Activated naive CD4-positive, alpha-beta T cell treated with anti-CD3 and anti-CD28 coated beads for 36 hours (primary cell): ENCODE measurements around the gene NUCKS1. TPM values are rescaled to one million over a fixed set of nuclear protein-coding genes. Genes with fewer than 3 reads are reported as not detected.

Experiments
- CTCF ChIA-PET: fragments of 350-600 bp; sonication (Branson Sonifier 250); formaldehyde crosslinking; loops from one replicate; lab custom pipeline; 2021; ENCODE audit warnings: antibody characterized with exemption; lab: Charles Lee
- DNase-seq: peaks from one replicate; pipeline ENCODE4 v3.0.0-alpha.2; 2020
- H3K27ac Mint-ChIP-seq: one replicate; pipeline ENCODE4 v1.8.0; 2021; ENCODE audit warnings: mild to moderate bottlenecking, mixed read lengths
- H3K27me3 Mint-ChIP-seq: one replicate; pipeline ENCODE4 v1.8.0; 2021; ENCODE audit warnings: low read depth, mixed read lengths
- H3K36me3 Mint-ChIP-seq: one replicate; pipeline ENCODE4 v1.8.0; 2021; ENCODE audit warnings: low read depth, mixed read lengths
- H3K4me1 Mint-ChIP-seq: one replicate; pipeline ENCODE4 v1.8.0; 2021; ENCODE audit warnings: low read depth, mixed read lengths
- H3K4me3 Mint-ChIP-seq: one replicate; pipeline ENCODE4 v1.8.0; 2021; ENCODE audit warnings: mild to moderate bottlenecking, moderate library complexity, mixed read lengths
- H3K9me3 Mint-ChIP-seq: one replicate; pipeline ENCODE4 v1.8.0; 2021; ENCODE audit warnings: mixed read lengths
- intact Hi-C: fragments of 100-400 bp; cut with micrococcal nuclease; formaldehyde crosslinking; loops from one replicate; pipeline ENCODE4 v1.15.1; 2023
- total RNA-seq, 2 experiments: library from RNA; stranded (reverse); gene quantifications; one replicate each; pipeline ENCODE4 v1.2.3, GENCODE V29; 2021

The NUCKS1 gene
- total RNA-seq, 2 experiments from 2014 or later = 215 to 218 TPM

DNA sequence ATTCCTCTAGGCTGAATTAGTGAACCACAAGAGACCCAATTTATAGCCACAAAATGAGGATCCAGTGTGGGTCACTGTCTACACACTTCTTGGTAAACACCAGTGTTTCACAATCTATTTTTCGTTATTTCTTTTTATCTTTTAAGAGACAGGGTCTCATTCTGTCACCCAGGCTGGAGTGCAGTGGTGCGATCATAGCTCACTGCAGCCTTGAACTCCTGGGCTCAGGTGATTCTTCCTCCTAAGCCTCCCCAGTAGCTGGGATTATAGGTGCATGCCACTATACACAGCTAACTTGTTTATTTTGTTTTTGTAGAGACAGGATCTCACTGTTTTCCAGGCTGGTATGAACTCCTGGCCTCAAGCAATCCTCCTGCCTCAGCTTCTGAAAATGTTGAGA lies 40.3 kb downstream of the NUCKS1 start:
- Mint-ChIP-seq H3K4me1 (peaks cover 17% of the 10 kb centered on the region), H3K36me3 (peaks cover 6% of the 10 kb centered on the region), H3K9me3 (no peaks in the 10 kb centered on the region), H3K4me3 (no peak overlapping the region), H3K27ac (no peak overlapping the region), H3K27me3 (no peaks in the 10 kb centered on the region)
- CTCF ChIA-PET = interaction anchor here (0.7 to 14.1 kb wide), 16 partner anchors 15 to 279 kb away, joined by 3 to 243 read pairs (median 5); partner anchors contain the start of gene ELK4
- DNase-seq = no peak
- intact Hi-C loops = loop anchor here (2.0 kb wide), 4 partner anchors 29 to 73 kb away; partner anchors contain the start of genes RAB29 and SLC45A3

GRCh38 chr1:205709059-205709398 lies 41.0 kb downstream of the NUCKS1 start:
- Mint-ChIP-seq H3K9me3 (no peaks in the 10 kb centered on the region), H3K36me3 (peaks cover 6% of the 10 kb centered on the region), H3K4me1 (peaks cover 17% of the 10 kb centered on the region), H3K4me3 (no peak overlapping the region), H3K27ac (no peak overlapping the region), H3K27me3 (no peaks in the 10 kb centered on the region)
- intact Hi-C loops = no loop called here
- DNase-seq = no peak
- CTCF ChIA-PET = interaction anchor here (0.8 to 14.1 kb wide), 11 partner anchors 16 to 278 kb away, joined by 3 to 243 read pairs (median 4); partner anchors contain the start of gene ELK4

DNA sequence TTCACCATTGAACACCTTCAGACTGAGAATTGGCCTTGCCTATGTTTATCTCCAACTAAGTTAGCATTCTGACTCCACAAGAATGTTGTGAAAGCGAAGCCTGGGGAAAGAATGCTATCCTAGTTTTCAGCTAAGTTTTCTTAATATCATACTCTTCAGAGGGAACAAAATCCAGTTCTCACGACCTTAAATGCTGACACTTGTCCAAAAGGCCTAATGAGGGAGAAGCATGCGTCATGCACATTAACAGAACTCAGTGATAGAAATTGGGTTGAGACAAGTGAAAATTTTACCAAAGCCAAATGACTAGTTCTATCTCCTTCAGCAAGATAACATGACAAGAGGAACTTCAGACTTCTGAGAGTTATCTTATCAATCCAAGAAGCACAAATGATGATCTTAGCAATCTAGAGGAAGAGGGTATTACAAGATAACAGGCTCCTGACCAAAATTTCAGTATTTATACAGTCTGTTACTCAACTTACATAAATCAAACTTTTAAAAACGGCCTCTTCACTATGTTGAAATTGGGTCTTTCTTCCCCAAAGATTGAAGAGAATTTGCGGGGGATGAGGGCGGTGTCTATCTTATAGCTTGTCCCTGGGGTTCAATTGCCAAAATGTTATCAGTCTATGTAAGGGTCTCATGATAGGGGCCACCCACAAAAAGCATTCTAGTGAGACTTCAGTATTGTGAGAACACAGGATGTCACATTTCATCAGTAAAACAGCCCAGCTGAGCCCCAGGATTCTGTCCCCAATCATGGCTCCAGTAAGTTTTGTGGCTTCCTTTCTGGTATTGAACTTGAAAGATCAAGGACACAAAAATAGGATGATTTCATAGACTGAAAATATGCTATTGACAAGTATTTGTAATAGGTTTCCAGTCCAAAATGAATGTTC lies 43.1 kb downstream of the NUCKS1 start:
- Mint-ChIP-seq H3K9me3 (no peaks in the 10 kb centered on the region), H3K27me3 (no peaks in the 10 kb centered on the region), H3K36me3 (peaks cover 6% of the 10 kb centered on the region), H3K4me1 (peaks cover 17% of the 10 kb centered on the region), H3K27ac (no peak overlapping the region), H3K4me3 (no peak overlapping the region)
- no peak for DNase-seq
- intact Hi-C loops = no loop called here
- CTCF ChIA-PET = interaction anchor here (14.1 kb wide), 1 partner anchor 49 kb away, joined by 243 read pairs; no protein-coding TSS in a partner anchor

GRCh38 chr1:205704903-205705302 lies 45.1 kb downstream of the NUCKS1 start:
- Mint-ChIP-seq H3K27ac (no peak overlapping the region), H3K4me1 (peaks cover 4% of the 10 kb centered on the region), H3K9me3 (no peaks in the 10 kb centered on the region), H3K27me3 (no peaks in the 10 kb centered on the region), H3K4me3 (no peak overlapping the region), H3K36me3 (peaks cover 4% of the 10 kb centered on the region)
- intact Hi-C loops = no loop called here
- CTCF ChIA-PET = interaction anchor here (14.1 kb wide), 1 partner anchor 47 kb away, joined by 243 read pairs; no protein-coding TSS in a partner anchor
- no peak for DNase-seq

DNA sequence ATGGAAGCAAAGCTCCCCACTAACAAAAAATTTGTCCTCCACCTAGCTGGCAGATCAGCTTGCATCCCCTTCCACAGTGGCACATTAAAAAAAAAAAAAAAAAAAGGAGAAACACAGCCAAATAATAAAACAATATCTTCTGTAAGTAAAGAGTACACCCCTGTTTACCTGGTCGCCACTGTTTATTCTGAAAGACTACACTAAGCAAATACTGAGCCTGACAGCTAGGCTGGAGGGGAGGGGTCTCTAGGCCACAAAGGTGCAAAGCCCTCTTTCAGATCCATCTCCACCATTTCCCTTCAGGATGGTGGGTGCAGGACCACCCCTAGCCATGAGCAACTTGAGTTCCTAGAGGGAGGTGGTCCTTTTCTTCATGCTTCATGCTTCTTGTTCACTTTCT lies 46.9 kb downstream of the NUCKS1 start:
- H3K36me3 Mint-ChIP-seq = peaks cover 2% of the 10 kb centered on the region
- CTCF ChIA-PET = interaction anchor here (0.7 to 14.1 kb wide), 6 partner anchors 9 to 274 kb away, joined by 3 to 243 read pairs (median 4); no protein-coding TSS in a partner anchor
- no peak overlapping the region for H3K27ac Mint-ChIP-seq
- H3K9me3 Mint-ChIP-seq = no peaks in the 10 kb centered on the region
- DNase-seq = no peak
- H3K27me3 Mint-ChIP-seq = no peaks in the 10 kb centered on the region
- intact Hi-C loops = no loop called here
- H3K4me1 Mint-ChIP-seq = peaks cover 4% of the 10 kb centered on the region
- no peak overlapping the region for H3K4me3 Mint-ChIP-seq

DNA sequence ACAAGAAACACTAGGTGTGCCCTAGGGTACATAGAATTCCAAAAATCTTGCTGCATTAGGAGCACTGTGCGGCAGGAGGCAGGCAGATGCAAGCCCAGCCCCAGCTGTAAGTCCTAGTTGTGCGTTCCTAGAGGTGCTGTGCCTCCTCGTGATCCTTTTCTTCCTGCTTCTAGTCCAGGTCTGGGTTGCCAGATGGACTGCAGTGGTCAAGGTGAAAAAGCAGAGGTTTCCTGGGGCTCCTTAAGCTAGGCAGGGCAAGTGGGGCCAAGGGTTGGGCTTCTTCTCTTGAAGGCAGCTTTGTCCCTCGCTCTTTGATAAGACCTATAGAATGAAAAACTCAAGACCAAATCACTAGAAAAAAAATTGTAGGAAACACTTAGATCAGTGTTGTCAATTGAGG lies 48.1 kb downstream of the NUCKS1 start:
- H3K4me1 Mint-ChIP-seq = peaks cover 4% of the 10 kb centered on the region
- no peak overlapping the region for H3K4me3 Mint-ChIP-seq
- no peak overlapping the region for H3K27ac Mint-ChIP-seq
- peaks cover 4% of the 10 kb centered on the region for H3K27me3 Mint-ChIP-seq
- no peaks in the 10 kb centered on the region for H3K9me3 Mint-ChIP-seq
- intact Hi-C loops = no loop called here
- H3K36me3 Mint-ChIP-seq = peaks cover 2% of the 10 kb centered on the region
- CTCF ChIA-PET = interaction anchor here (0.6 to 14.1 kb wide), 4 partner anchors 10 to 86 kb away, joined by 4 to 243 read pairs (median 7); no protein-coding TSS in a partner anchor
- DNase-seq = no peak

DNA sequence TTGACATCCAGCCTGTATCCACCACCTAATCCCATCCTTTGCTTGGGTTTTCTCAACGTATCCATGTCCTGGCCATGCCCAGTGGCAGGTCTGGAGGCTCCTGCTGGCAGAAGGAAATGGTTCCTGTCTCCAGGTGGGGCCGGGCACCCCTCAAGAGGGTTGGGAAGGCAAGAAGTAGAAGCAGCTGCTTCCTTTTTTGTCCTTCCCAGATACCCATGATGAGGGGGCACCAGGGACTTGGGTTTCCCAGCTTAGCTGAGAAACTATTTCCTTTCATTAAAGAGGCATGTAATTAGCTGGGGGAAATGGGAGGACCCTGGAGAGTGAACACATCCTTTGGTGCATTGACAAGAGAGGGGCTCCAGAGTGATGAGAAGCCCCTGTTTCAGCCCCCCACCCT lies 48.6 kb downstream of the NUCKS1 start:
- intact Hi-C loops = no loop called here
- DNase-seq = no peak
- Mint-ChIP-seq H3K4me3 (no peak overlapping the region), H3K36me3 (peaks cover 2% of the 10 kb centered on the region), H3K9me3 (no peaks in the 10 kb centered on the region), H3K27me3 (peaks cover 6% of the 10 kb centered on the region), H3K27ac (no peak overlapping the region), H3K4me1 (peaks cover 4% of the 10 kb centered on the region)
- CTCF ChIA-PET = interaction anchor here (0.6 to 2.4 kb wide), 2 partner anchors 43 to 87 kb away, joined by 5 to 9 read pairs; no protein-coding TSS in a partner anchor

DNA sequence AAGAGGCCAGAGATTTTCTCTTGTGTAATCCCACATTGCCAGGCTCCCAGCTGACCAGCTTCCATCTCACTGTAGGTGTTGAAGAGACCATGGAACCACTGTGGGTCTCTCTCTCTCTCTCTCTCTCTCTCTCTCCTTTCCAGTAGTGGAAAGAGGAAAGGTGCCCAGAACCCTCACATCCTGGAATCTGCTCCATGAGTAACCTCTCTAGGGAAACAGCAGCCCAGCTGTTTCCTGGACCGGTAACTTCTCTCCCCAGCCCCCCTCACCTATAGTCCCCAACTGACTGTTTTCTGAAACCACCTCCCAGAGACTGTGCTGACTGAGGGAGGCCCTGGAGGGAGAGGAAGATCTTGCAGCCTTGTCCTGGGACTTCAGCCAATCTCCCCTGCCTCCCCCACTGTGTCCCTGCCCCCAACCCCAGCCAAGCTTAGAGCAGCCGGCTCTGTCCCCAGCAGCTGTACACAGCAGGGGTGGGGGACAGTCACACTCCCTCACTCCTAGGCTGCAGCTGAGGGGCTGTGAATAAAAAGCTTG lies 49.0 kb downstream of the NUCKS1 start:
- intact Hi-C loops = no loop called here
- peaks cover 4% of the 10 kb centered on the region for H3K4me1 Mint-ChIP-seq
- CTCF ChIA-PET = interaction anchor here (2.4 kb wide), 1 partner anchor 42 kb away, joined by 9 read pairs; no protein-coding TSS in a partner anchor

DNA sequence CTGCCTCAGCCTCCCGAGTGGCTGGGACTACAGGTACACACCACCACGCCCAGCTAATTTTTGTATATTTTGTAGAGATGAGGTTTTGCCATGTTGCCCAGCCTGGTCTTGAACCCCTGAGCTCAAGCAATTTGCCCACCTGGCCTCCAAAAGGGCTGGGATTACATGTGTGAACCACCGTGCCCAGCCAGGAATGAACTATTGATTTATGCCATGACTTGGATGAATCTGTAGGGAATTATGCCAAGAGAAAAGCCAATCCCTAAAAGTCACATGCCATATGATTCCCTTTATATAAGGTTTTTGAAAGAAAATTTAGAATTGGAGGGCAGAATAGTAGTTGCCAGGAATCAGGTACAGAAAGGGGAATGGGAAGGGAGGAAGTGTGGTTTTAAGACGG lies 50.6 kb downstream of the NUCKS1 start:
- Mint-ChIP-seq H3K4me3 (no peak overlapping the region), H3K9me3 (no peaks in the 10 kb centered on the region), H3K36me3 (no peaks in the 10 kb centered on the region), H3K27me3 (peaks cover 6% of the 10 kb centered on the region), H3K27ac (no peak overlapping the region), H3K4me1 (no peaks in the 10 kb centered on the region)
- intact Hi-C loops = no loop called here
- CTCF ChIA-PET = interaction anchor here (2.4 kb wide), 1 partner anchor 41 kb away, joined by 9 read pairs; no protein-coding TSS in a partner anchor
- no peak for DNase-seq

More for the DNA sequence above, 49.0 kb downstream of the NUCKS1 start:
- no peak for DNase-seq
- H3K27me3 Mint-ChIP-seq = peaks cover 6% of the 10 kb centered on the region
- no peak overlapping the region for H3K4me3 Mint-ChIP-seq
- H3K36me3 Mint-ChIP-seq = peaks cover 2% of the 10 kb centered on the region
- no peak overlapping the region for H3K27ac Mint-ChIP-seq
- H3K9me3 Mint-ChIP-seq = no peaks in the 10 kb centered on the region

DNA sequence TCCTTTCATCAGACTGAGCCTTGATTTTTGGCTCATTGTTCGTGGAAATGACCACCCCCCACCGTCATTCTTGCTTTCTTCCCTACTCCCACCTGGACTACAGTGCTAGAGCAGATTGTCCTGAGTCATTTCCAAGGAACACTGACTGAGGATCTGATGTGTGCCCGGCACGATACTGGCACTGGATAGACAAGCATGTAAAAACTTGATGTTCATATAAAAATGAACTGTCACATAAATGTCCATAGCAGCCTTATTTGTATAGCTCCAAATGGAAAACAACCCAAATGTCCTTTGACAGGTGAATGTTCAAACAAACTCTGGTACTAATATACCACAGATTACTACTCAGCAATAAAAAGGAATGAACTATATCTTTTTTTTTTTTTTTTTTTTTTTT lies 51.1 kb downstream of the NUCKS1 start:
- H3K27ac Mint-ChIP-seq = no peak overlapping the region
- H3K9me3 Mint-ChIP-seq = no peaks in the 10 kb centered on the region
- no peaks in the 10 kb centered on the region for H3K4me1 Mint-ChIP-seq
- no peaks in the 10 kb centered on the region for H3K36me3 Mint-ChIP-seq
- no peak overlapping the region for H3K4me3 Mint-ChIP-seq
- no peak for DNase-seq
- intact Hi-C loops = no loop called here
- H3K27me3 Mint-ChIP-seq = peaks cover 6% of the 10 kb centered on the region
- CTCF ChIA-PET = no interaction called here

DNA sequence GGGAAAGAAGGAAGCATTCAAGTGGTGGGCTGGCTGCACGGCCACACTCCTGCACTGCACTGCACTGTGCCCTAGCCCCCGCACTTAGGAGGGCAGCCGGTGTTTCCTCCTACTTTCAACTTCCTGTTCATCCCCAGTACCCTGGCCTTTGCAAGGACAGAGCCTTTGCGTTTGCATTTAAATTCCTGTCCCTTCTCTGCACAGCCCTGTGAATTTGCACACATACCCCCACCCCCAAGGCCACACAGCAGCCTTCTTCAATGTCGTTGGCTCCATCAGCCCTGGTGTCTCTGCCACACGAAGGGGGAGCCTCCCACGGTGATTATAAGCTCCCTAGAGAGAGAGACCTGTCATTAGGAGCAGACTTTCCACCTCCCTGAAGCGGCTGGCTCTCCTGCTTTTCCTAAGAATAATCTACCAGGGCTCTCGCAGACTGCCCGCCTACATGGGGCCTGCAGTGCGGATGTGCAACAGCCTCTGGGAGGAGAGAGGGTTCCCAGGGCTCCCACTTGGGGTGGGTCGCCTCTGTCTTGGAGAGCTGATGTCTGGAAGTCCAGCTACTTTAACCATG lies 56.5 kb downstream of the NUCKS1 start:
- no peak overlapping the region for H3K27ac Mint-ChIP-seq
- H3K4me3 Mint-ChIP-seq = no peak overlapping the region
- intact Hi-C loops = no loop called here
- H3K9me3 Mint-ChIP-seq = no peaks in the 10 kb centered on the region
- CTCF ChIA-PET = interaction anchor here (0.9 to 1.2 kb wide), 2 partner anchors 34 to 38 kb away, joined by 3 to 4 read pairs; no protein-coding TSS in a partner anchor
- H3K27me3 Mint-ChIP-seq = peaks cover 19% of the 10 kb centered on the region
- H3K4me1 Mint-ChIP-seq = no peaks in the 10 kb centered on the region
- H3K36me3 Mint-ChIP-seq = no peaks in the 10 kb centered on the region
- no peak for DNase-seq

- H3K36me3 Mint-ChIP-seq = no peaks in the 10 kb centered on the region
- no peak overlapping the region for H3K27ac Mint-ChIP-seq
Observed at GRCh38 chr1:205692423-205692822, 57.6 kb downstream of the NUCKS1 start.

More at GRCh38 chr1:205692423-205692822, 57.6 kb downstream of the NUCKS1 start:
- H3K9me3 Mint-ChIP-seq = no peaks in the 10 kb centered on the region
- peaks cover 17% of the 10 kb centered on the region for H3K27me3 Mint-ChIP-seq
- CTCF ChIA-PET = interaction anchor here (1.5 kb wide), 1 partner anchor 34 kb away, joined by 7 read pairs; no protein-coding TSS in a partner anchor
- intact Hi-C loops = no loop called here
- no peak for DNase-seq
- no peaks in the 10 kb centered on the region for H3K4me1 Mint-ChIP-seq
- no peak overlapping the region for H3K4me3 Mint-ChIP-seq
